HUDEP-2 (cell line): ENCODE measurements around the gene FHL3.

Experiments used
- DNase-seq, 76 experiments: peaks; one replicate each; lab custom pipeline; 2025; ENCODE audit not compliant: unreplicated experiment in 76 of 76; lab: John Stamatoyannopoulos, UW

The FHL3 gene

DNA sequence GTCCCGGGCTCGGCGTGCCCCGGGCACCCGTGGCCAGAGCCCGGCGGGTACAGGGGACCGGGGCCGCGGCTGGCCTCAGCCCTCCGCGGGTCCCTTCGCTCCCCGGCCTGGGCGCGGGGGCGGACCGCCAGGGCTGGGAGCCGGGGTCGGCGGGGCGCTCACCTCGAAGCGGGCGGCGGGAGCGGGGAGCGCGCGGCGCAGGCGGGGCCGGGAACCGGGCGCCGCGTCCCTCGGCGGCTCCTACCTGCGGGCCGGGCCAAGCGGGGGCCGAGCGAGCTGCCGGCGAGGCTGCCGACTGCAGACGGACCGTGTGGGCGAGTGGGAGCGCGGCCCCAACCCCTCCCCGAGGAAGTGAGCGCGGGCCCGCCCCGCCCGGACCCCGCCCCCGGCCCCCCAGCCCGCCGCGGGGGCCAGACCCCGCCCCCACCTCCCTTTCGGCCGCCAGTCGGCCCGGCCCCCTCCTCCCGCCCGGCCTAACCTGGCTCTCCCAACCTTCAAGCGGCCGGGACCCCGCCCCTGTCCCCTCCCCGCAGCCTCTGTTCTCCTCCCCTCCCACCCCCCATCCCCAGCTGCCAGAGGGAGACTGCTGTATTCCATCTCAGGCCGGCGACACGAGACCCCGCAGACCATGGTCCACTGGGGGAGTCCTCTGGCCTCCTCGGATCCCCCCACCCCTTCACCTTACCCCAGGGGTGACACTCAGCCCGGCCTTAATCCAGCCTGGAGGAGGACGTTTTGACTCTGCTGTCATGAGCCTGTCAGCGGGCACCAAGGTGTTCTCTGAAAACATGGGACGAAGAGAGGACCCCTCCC is at the start of gene FHL3:
Gene FHL3 (minus strand): TSS at position 320 of the 813 bp plus-strand sequence. CDS start 6,102 bp downstream, outside the sequence.
- peak in 53 of 76 experiments; percentile 15 to 77 (median 56) for DNase-seq

GRCh38 chr1:38053416-38054091 is 48.2 kb upstream of the FHL3 start:
- DNase-seq: no peak

GRCh38 chr1:38052750-38053415 is 47.6 kb upstream of the FHL3 start:
- no peak for DNase-seq

- no peak for DNase-seq
Observed at GRCh38 chr1:38051079-38051543, 45.8 kb upstream of the FHL3 start.

GRCh38 chr1:38050397-38051078 is 45.2 kb upstream of the FHL3 start:
- DNase-seq: no peak

DNA sequence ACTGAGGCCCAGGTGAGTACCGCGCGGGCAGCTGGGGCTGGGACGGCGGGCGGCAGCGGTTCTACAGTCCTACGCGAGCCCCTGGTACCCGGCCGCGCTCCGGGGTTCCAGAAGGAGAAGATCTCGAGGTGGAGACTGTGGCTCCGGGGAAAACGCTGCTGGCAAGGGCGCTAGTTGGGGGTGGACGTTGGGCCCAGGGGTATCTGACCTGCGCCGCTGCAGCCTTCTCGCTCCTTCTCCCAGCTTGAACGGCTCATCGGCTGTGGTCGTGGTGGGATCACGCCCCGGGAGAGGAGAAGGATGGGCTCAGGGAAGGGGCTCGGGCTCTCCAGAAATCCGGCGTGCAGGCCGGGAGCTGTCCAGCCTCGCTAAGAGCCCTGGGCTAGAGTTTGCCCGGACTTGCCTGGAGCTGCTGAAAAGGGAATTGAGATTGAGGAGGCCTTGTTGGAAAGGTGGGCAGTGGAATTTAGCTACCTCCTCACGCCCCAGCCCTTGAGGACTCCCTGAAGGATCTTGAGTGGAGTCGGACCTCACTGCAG is 42.4 kb upstream of the FHL3 start:
- DNase-seq: no peak

- peak in 61 of 76 experiments; percentile 6 to 80 (median 54) for DNase-seq
Observed at GRCh38 chr1:38046884-38047602, 41.7 kb upstream of the FHL3 start.

DNA sequence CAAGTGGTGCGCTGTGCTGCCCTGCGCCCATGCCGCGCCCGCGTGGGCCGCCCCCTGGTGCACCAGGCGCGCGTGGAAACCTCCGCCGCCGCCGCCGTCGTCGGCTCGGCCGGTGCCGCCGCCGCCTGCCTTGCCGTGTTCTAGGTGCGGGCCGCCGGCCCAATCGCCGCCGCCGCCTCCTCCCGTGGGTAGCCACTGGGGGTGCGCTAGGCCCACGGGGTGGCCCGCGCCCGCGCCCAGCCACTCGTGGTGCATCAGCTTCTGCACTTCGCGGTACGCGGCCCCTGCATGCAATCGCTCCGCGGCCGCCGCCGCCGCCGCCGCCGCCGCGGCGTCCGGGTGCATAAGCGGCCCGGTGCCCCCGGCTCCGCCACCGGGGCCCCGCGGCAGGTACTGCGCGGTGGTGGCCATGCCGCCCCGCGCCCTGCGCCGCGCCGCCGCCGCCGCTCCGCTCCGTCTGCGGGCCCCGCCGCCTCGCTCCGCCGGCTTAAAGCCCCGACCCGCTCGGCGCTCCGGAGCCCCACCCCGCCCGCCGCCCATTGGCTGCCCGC is 41.1 kb upstream of the FHL3 start, which contains the start of gene POU3F1:
Gene POU3F1 (minus strand): TSS at position 461 of the 551 bp plus-strand sequence. CDS start 50 bp downstream, at position 411.
- no peak for DNase-seq

DNA sequence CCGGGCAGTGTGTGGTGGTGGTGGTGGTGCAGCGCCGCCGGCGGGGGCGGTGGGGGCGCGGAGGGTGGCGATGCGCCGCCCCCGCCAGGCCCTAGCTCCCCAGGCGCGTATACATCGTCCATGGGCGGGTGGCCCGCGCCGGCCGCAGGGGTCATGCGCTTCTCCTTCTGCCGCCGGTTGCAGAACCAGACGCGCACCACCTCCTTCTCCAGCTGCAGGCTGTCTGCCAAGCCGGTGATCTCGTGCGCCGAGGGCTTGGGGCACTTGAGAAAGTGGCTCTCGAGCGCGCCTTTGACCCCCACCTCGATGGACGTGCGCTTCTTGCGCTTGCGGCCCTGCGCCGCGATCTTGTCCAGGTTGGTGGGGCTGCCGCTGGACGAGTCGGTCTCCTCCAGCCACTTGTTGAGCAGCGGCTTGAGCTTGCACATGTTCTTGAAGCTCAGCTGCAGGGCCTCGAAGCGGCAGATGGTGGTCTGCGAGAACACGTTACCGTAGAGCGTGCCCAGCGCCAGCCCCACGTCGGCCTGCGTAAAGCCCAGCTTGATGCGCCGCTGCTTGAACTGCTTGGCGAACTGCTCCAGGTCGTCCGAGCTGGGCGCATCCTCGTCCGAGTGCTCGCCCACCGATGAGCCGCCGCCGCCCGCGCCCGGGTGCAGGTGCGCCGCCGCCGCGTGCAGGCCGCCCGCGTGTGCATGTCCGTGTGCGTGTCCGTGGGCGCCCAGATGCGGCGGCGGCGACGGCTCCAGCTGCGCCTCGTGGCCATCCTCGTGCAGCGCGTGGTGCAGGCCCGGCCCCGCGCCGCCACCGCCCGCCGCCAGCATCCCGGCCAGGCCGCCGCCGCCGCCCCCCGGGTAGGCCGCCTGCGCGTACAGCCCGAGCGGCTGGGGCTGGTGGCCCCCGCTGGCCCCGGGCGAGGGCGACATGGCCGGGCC is 40.4 kb upstream of the FHL3 start:
- DNase-seq: peak in 10 of 76 experiments; percentile 3 to 32 (median 14)

GRCh38 chr1:38044221-38045215 is 39.2 kb upstream of the FHL3 start:
- no peak for DNase-seq

DNA sequence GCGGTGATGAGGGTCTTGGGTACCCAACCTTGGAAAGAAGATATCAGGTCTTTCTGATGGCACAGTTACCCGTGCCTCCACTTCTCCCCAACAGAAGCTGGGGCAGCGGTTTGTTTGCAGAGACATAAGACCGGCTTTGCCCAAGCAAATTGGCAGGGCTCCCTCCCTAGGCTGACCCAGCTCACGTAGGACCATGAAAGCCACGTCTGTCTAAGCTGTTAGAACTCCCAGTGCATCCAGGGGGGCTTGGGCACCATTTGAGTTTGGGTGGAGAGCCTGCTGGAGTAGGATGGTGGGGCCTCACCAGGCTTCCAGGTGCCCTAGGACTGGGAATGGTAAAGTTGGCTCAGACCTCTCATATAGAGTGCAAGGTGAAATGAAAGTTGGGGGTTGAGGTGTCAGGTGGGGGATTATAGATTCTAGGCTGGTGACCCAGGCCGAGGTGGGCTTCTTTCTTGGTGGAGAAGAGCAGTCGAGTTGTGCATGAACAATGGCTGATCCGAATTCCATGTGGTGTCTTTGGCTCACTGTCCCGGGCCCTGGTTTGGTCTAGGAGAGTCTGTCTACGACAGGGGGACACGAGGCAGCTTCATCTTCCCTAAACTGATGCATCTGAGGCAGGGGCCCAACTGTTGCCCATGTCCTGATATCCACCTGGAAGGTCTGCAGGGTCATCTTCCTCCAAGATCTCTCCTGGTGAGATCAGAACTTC is 37.9 kb upstream of the FHL3 start:
- no peak for DNase-seq

- DNase-seq: no peak
Observed at GRCh38 chr1:38041936-38042834, 36.9 kb upstream of the FHL3 start.

- DNase-seq: no peak
Observed at GRCh38 chr1:38039331-38040088, 34.2 kb upstream of the FHL3 start.

GRCh38 chr1:38038861-38039260 is 33.5 kb upstream of the FHL3 start:
- no peak for DNase-seq
